ENCODE results near the gene SMARCE1. TPM values are rescaled to one million over a fixed set of nuclear protein-coding genes. Genes with fewer than 3 reads are reported as not detected.

Gene SMARCE1
- total RNA-seq, result 70.2 TPM in 2 replicates

DNA sequence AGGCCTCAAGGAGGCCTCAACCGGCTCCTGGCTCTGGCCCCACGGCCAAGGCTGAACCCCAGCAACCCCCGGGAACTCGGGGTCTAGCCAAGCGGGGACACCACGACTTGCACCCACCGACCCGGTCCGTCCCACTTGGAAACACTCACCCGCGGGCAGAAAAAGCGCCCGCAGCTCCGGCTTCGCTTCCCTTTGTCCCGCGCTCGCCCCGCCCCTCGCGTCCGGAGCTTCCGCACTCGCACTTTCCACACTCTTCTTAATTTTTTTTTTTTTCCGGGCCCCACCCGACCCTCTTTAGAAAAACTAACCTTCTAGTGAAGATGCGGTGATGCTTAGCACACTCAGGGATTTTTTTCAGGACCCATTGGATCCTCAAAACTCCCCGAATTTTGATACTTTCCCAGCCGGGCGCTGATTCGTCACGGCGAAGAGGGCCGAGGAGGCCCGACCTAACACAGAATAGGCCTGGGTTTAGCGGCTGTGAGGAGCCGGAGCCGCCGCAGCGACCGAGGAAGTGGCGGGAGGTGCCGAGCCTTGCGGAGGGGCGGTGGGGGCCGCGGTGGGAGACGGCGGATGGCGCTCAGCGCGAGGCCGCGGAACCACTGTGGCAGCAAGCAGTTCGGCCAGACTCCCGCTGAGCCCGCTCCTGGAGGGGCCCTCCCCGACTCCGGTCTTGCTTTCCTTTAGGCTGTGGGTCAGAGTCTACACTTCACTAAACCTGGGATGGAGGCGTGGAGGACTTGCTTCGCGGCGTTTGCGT is at the start of gene SMARCE1:
SMARCE1 (minus strand) TSS at position 195 of the 760 bp plus-strand sequence. CDS start 2,016 bp downstream, outside the sequence.

DNA sequence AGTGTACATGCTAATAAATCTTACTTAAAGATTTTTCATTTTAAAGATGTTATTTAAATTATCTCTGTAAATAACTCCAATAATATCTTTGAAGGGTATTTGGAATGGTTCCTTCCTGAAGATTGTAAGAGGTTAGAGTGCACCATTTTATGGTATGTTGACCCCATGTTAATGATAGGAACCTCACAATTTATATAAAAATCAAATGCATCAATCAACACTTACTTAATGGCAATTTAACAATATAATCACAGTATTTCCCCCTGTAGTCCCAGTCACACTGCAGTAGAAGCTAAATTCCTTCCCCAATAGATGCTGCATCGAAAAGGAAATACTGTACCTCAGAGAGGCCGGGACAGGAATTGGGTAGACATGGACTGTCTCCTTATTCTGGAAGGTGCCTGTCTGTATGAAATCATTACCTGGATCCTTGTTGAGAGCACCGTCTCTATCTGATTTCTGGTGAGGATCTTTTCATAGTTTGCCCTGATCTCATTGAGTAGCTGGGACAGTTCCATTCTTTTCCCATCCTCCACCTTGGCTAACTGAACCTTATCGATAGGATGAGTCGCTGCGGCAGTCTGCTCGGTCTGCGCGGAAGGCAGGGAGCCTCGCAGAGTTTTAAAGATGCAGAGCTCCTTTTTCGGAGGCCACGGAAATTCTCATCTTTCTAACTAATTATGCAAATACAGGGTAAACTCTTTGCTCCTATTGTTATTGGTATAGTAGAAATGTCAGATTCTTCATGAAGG is 17.1 kb upstream of the SMARCE1 start, which contains the start of gene KRT222:
KRT222 (minus strand) TSS at position 596 of the 752 bp plus-strand sequence; CDS start at position 518, 78 bp downstream.

Other genes with a start within 250 kb of the SMARCE1 start
- gene TOP2A, start 229.9 kb downstream of the SMARCE1 start, total RNA-seq, result 90.4 and 113 TPM in 2 replicates
- 146 and 153 TPM in 2 replicates for gene IGFBP4, start 204.4 kb downstream of the SMARCE1 start, total RNA-seq
- gene TNS4, start 146.2 kb downstream of the SMARCE1 start, total RNA-seq, result under 0.01 TPM in 1 of 2 replicates, not detected in the other
- gene CCR7, start 82.3 kb downstream of the SMARCE1 start, total RNA-seq, result not detected in 2 replicates
- 0.20 and 0.37 TPM in 2 replicates for gene KRT222, start 17.4 kb upstream of the SMARCE1 start, total RNA-seq
- gene KRT24, start 55.9 kb upstream of the SMARCE1 start, total RNA-seq, result not detected in 2 replicates
- gene KRT25, start 107.5 kb upstream of the SMARCE1 start, total RNA-seq, result not detected in 2 replicates
- not detected in 2 replicates for gene KRT26, start 124.4 kb upstream of the SMARCE1 start, total RNA-seq
- gene KRT27, start 134.7 kb upstream of the SMARCE1 start, total RNA-seq, result not detected in 2 replicates
- not detected in 2 replicates for gene KRT28, start 152.1 kb upstream of the SMARCE1 start, total RNA-seq
- 0.37 and 2.2 TPM in 2 replicates for gene KRT10, start 174.8 kb upstream of the SMARCE1 start, total RNA-seq
- not detected in 2 replicates for gene KRT12, start 219.4 kb upstream of the SMARCE1 start, total RNA-seq
- not detected in 2 replicates for gene KRT20, start 237.4 kb upstream of the SMARCE1 start, total RNA-seq